ENCODE data around the gene DACH1. TPM values are rescaled to one million over a fixed set of nuclear protein-coding genes. Genes with fewer than 3 reads are reported as not detected.
"Not testable (repeated sequence)": the region's sequence is repeated elsewhere in the genome, so short reads cannot be mapped to it uniquely, and the experiment has no call there.

The DACH1 gene
- total RNA-seq, 4 donors from 2014 or later: 0.08 to 2.3 (median 0.71) TPM

DNA sequence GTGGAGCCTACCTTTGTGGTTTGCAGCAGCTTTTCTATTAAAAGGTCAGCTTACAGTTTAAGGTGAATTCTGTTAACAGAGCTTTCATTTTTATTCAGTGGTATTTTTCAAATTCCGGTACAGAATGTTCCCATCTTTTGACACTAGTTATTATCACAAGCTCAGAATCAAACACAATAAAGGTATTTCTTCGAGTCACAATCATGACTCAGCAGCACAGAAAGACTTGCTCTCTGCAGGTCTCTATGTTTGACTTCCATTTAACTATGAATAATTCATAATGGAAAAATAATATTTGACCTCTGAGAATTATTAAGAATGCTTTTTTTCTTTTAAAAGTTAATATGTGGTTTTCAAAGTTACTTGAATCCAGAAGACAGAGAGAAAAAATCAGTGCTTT is 28.2 kb downstream of the DACH1 start:
- no peak overlapping the region for H3K4me3 ChIP-seq
- H3K4me1 ChIP-seq: no peaks in the 10 kb centered on the region
- H3K36me3 ChIP-seq: no peaks in the 10 kb centered on the region
- no peaks in the 10 kb centered on the region for H3K9me3 ChIP-seq
- intact Hi-C loops (cut with DNase I): no loop called here
- no peak overlapping the region for H3K27ac ChIP-seq
- no peak for TF ChIP-seq POLR2A (IDR thresholded peaks at IDR 0.05)
- TF ChIP-seq, protein P1, sequence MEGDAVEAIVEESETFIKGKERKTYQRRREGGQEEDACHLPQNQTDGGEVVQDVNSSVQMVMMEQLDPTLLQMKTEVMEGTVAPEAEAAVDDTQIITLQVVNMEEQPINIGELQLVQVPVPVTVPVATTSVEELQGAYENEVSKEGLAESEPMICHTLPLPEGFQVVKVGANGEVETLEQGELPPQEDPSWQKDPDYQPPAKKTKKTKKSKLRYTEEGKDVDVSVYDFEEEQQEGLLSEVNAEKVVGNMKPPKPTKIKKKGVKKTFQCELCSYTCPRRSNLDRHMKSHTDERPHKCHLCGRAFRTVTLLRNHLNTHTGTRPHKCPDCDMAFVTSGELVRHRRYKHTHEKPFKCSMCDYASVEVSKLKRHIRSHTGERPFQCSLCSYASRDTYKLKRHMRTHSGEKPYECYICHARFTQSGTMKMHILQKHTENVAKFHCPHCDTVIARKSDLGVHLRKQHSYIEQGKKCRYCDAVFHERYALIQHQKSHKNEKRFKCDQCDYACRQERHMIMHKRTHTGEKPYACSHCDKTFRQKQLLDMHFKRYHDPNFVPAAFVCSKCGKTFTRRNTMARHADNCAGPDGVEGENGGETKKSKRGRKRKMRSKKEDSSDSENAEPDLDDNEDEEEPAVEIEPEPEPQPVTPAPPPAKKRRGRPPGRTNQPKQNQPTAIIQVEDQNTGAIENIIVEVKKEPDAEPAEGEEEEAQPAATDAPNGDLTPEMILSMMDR (IDR thresholded peaks at IDR 0.05): no peak
- WGBS, 2 donors: 37 to 51% methylated on average over 2 of the region's 2 CpGs
- DNase-seq: no peak
- H3K27me3 ChIP-seq: no peaks in the 10 kb centered on the region

DNA sequence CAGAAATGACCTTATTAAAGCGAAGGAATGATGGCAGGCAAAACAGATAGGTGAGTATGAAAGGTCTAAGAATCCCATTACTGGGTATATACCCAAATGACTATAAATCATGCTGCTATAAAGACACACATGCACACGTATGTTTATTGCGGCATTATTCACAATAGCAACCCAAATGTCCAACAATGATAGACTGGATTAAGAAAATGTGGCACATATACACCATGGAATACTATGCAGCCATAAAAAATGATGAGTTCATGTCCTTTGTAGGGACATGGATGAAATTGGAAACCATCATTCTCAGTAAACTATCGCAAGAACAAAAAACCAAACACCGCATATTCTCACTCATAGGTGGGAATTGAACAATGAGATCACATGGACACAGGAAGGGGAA is 29.4 kb downstream of the DACH1 start:
- H3K4me3 ChIP-seq; H3K4me1 ChIP-seq; H3K9me3 ChIP-seq; intact Hi-C loops (cut with DNase I); DNase-seq; H3K27ac ChIP-seq; H3K36me3 ChIP-seq; H3K27me3 ChIP-seq: not testable (repeated sequence)
- WGBS, 2 donors: 85 to 91% methylated on average over 3 of the region's 5 CpGs

DNA sequence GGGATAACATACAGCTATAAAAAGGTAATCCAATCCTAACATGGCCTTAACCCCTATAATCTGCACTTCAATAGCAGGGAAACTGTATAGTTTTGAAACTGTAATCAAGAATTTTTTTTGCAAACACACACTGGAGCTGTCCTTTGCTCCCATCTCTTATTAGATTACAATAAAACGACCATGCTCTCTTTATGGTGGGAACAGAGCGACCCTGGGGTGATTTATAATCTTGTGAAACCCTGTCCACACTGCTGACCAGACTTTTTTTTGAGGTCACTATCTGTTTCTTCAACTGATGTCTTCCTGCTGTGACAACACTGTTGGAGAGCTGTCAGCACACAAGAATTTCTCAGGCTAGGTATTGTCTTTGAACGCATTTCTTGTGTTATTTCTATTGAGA is 35.3 kb downstream of the DACH1 start:
- intact Hi-C loops (cut with DNase I): no loop called here

GRCh38 chr13:71830736-71831135 is 36.3 kb downstream of the DACH1 start:
- H3K4me3 ChIP-seq: no peak overlapping the region
- no peak overlapping the region for H3K27ac ChIP-seq
- 89 to 94% methylated on average over 2 of the region's 2 CpGs for WGBS, 2 donors
- H3K9me3 ChIP-seq: no peaks in the 10 kb centered on the region
- no peaks in the 10 kb centered on the region for H3K27me3 ChIP-seq
- intact Hi-C loops (cut with DNase I): no loop called here
- no peak for DNase-seq
- no peaks in the 10 kb centered on the region for H3K4me1 ChIP-seq
- TF ChIP-seq, protein P1 (IDR thresholded peaks at IDR 0.05): no peak
- TF ChIP-seq POLR2A (IDR thresholded peaks at IDR 0.05): no peak
- no peaks in the 10 kb centered on the region for H3K36me3 ChIP-seq

More for the DNA sequence above, 35.3 kb downstream of the DACH1 start:
- no peak for DNase-seq
- Histone ChIP-seq H3K9me3 (no peaks in the 10 kb centered on the region), H3K4me1 (no peaks in the 10 kb centered on the region), H3K4me3 (no peak overlapping the region), H3K27me3 (no peaks in the 10 kb centered on the region), H3K36me3 (no peaks in the 10 kb centered on the region), H3K27ac (no peak overlapping the region)
- TF ChIP-seq, protein P1 (IDR thresholded peaks at IDR 0.05): no peak
- no peak for TF ChIP-seq POLR2A (IDR thresholded peaks at IDR 0.05)
- WGBS, 2 donors: 44 to 45% methylated on average over 3 of the region's 3 CpGs

DNA sequence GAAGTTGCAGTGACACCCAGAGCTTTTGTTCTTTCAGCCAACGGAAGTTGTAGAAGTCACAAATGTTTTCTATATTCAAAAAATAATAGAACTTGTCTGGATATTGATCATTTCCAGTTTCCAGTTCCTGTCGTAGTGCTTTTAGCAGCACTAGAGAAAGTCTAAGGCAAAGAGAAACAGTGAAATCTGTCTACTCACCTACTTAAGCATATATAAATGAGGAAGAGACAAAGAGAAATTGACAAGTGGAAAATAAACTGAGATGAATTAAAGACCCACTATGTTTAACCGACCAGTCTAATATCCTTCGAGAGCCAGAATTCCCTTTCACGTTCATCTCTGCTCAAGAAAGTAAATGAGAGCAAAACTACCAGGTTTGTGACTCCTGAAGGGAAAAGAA is 36.7 kb downstream of the DACH1 start:
- H3K36me3 ChIP-seq: no peaks in the 10 kb centered on the region
- TF ChIP-seq, protein P1 (IDR thresholded peaks at IDR 0.05): no peak
- TF ChIP-seq POLR2A (IDR thresholded peaks at IDR 0.05): no peak
- WGBS, 2 donors: 55 to 56% methylated on average over 5 of the region's 5 CpGs
- no peak overlapping the region for H3K27ac ChIP-seq
- DNase-seq: no peak
- H3K4me3 ChIP-seq: no peak overlapping the region
- H3K27me3 ChIP-seq: no peaks in the 10 kb centered on the region
- no peaks in the 10 kb centered on the region for H3K4me1 ChIP-seq
- intact Hi-C loops (cut with DNase I): no loop called here
- H3K9me3 ChIP-seq: no peaks in the 10 kb centered on the region

- 16 to 25% methylated on average over 1 of the region's 1 CpG for WGBS, 2 donors
These were observed 37.5 kb downstream of the DACH1 start for GRCh38 chr13:71829547-71829946.

More at GRCh38 chr13:71829547-71829946, 37.5 kb downstream of the DACH1 start:
- Histone ChIP-seq H3K4me1 (no peaks in the 10 kb centered on the region), H3K4me3 (no peak overlapping the region), H3K27me3 (no peaks in the 10 kb centered on the region), H3K27ac (no peak overlapping the region), H3K36me3 (no peaks in the 10 kb centered on the region), H3K9me3 (no peaks in the 10 kb centered on the region)
- no peak for DNase-seq
- no peak for TF ChIP-seq POLR2A (IDR thresholded peaks at IDR 0.05)
- TF ChIP-seq, protein P1 (IDR thresholded peaks at IDR 0.05): no peak
- intact Hi-C loops (cut with DNase I): no loop called here

All from esophagus squamous epithelium (tissue), 5 donors.